T-helper 2 cell (primary cell): ENCODE data around the gene PLGLB1.
"Not testable (repeated sequence)": the region's sequence is repeated elsewhere in the genome, so short reads cannot be mapped to it uniquely, and the experiment has no call there.

Experiments used
- DNase-seq, 5 experiments: peaks; one replicate each; pipeline versions ENCODE4 v3.0.0 to v3.0.0-alpha.2; 2012 to 2022
- total RNA-seq, 2 donors: gene quantifications; one replicate each; lab custom pipeline; 2026; lab: John Stamatoyannopoulos, UW

PLGLB1 gene
- 0.31 to 1.1 reads per million in 2 donors for total RNA-seq

DNA sequence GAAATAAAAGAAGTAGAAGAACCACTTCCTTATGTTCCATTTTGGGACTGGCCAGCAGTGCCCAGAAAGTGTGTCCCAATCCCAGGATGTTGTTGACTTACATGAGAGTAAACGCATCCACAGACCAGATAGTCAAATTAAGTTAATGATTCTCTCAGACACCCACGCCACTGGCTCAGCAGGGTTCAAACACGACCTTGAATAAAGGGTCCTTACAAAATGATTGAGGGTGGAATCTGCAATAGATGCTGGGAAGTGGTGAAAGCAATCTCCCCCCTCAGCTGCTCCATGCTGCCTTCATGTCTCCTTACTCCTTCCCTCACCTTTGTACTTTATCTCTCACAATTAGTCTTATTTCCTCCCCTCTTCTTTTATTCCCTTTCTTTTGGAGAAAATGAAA lies at the start of gene PLGLB1:
PLGLB1 (minus strand) TSS at position 101 of the 400 bp plus-strand sequence; CDS start at position 40, 61 bp downstream.
- DNase-seq, result not testable (repeated sequence)

DNA sequence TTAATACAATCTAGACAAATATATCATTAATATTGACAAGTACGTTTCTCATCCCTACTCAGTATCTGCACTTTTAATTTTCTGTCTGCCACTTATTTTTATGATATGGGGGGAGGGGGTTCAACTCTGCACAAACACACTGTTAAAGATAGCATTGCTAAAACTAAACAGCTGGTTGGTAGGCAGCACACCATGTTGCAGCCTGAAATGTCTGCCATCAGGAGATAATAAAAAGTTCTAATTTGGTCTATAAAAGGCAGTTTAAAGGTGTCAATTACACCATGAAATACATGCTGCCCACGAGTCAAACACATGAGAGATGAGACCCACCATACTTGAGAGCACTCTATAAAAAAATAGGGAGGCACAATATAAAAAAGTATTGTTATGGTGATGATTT lies 42.7 kb upstream of the PLGLB1 start:
- DNase-seq, result not testable (repeated sequence)

DNA sequence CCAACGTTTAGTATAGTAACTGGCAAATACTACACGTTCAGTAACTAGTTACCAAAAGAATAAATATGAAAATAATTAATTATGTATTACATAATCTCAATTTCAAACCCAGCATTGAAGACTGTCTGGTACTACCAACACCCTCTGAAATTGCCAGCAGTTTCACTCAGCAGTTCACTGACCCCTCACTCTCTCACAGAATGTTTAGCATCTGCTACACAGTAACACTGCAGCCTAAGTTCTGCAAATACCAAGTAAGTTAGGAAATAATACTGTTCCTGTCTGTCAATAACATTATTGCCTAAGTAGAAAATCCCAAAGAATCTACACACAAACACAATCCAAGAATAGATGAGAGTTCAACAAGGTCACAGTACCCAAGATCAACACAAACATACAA lies 41.8 kb upstream of the PLGLB1 start:
- DNase-seq, result not testable (repeated sequence)

DNA sequence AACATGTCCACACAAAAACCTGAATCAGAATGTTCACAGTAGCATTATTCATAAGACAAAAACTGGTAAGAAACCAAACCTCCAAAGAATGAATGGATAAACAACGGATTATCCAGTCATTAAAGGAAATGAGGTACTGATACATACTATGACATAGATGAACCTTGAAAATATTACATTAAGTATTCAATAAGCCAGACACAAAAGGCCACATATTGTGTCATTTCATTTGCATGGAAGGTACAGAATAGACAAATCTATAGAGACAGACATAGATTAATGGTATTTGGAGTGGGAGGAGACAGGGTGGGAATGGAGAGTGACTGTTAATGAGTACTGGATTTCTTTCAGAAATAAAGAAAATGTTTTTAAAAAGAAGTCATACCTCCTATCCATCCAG lies 39.9 kb upstream of the PLGLB1 start:
- DNase-seq, result not testable (repeated sequence)

DNA sequence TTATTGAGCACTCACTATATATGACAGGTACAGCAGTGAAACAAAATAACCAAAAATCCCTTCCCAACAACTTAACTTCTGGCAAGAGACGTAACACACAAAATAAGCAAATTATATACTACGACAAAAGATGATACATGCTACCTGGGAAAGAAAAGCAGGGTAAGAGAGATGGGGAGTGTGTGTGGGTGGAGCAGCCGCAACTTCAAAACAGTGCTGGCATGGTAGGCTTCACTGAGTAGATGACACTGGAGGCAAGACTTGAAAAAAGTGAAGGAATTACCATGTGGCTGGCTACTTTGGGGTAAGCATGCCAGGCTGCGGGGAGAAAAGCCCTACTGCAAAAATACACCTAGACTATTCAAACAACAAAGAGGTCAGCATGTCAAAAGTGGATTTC lies 36.0 kb upstream of the PLGLB1 start:
- not testable (repeated sequence) for DNase-seq

DNA sequence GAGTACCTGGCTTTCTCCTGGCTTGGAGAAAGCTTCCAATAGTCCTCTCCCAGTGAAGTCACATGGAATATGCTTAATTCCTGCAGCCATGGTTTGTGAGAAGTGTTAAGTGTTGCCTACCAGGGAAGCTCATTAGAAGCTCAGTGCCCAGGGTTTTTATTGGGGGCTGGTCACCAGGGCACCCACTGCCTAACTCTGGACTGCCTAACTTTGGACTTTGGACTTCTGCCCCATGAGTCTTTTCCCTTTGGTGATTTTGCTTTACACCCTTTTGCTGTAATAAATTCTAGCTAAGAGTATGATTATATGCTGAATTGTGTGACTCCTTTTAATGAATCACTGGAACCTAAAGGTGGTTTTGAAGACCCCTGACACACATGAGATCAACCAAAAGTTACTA lies 35.2 kb upstream of the PLGLB1 start:
- not testable (repeated sequence) for DNase-seq

DNA sequence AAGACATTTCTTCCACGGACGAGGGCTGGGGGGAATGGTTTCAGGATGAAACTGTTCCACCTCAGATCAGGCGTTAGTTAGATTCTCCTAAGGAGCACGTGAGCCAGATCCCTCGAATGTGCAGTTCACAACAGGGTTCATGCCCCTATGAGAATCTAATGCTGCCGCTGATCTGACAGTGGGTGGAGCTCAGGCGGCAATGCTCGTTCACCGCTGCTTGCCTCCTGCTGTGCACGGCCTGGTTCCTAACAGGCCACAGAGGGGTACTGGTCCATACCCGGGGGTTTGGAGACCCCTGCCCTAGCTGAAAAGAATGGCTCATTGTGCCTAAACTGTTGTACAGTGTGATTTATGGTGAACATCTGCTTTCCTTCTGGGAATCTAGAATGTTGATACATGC lies 34.8 kb upstream of the PLGLB1 start:
- not testable (repeated sequence) for DNase-seq

DNA sequence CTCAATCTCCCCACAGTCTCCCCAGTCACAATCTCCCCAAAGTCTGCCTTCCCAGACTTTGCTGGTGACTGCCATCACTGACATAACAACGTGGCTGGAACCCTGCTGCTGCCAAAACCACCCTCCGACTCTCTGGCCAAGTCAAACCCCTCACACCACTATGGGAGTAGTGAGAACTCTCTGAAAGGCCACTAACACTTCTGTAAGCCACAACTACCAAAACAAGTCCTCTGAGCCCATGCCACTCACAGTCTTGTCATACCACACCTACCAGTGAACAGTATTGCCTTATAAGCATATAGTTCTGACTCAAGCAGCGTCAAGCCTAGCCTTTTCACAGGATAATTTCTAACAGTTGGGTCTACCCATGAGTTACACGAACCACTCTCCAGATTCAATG lies 32.7 kb upstream of the PLGLB1 start:
- DNase-seq, result not testable (repeated sequence)

DNA sequence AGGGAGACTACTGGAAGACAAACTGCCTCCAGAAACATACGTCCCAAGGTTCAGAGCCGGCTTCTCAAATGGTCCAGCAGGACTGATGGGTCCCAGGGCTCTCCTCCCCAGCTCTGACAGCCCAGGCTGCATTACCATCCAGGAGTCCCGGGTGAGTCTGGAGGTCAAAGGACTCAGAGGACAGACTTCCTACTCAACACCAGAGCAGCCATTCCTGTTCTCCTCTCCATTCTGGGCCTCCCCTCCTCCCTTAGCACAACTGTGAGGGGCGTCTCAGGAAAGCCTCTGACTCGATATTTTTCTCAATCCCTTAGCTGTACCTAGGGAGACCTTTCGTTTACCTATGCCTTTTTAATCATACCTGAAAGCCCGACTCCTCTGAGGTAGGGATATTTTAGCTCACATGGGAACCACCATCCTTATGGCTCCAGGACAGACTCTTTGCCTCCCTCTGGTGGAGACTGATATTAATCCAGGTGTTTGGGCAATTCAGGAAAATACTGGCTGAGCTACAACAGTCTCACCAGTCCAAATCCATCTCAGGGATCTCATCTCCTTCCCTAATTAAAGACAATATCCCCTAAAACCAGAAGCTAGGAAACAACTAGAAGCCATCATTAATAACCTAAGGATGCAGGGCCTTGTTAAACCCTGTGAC lies 19.8 kb upstream of the PLGLB1 start:
- DNase-seq, result not testable (repeated sequence)

DNA sequence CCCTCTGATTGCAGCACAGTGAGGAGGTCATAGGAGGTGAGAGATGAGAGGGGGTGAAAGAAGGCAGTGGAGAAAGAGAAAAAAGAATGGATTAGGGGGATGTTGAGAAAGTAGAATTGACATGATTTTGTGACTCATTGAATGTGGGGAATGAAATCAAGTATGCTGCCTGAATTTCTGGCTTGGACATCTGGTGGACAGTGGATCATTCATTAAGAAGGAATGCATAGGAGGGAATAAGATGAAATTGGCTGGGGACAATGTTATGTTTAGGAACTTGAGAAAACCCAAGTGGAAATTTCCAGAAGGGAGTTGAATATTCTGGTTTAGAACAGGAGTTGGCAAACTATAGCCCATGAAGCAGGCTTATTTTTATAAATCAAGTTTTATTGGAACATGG lies 7.0 kb upstream of the PLGLB1 start:
- DNase-seq, result not testable (repeated sequence)

DNA sequence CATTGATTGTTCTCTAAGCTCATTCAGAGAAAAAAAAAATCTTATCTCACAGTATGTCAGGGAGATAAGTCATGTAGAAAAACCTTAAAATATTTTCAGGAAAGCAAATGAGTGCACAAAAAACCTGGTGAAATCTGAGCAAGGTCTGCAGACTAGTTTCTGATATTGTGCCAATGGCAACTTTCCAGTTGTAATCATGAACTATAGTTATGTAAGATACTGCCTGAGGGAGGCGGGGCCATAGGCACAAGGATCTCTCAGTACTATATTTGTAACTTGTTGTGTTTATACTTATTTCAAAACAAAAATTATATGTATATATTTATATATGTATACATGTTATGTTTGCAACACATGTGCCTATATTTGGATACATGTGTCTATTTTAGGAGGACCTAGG lies 5.2 kb upstream of the PLGLB1 start:
- DNase-seq, result not testable (repeated sequence)

DNA sequence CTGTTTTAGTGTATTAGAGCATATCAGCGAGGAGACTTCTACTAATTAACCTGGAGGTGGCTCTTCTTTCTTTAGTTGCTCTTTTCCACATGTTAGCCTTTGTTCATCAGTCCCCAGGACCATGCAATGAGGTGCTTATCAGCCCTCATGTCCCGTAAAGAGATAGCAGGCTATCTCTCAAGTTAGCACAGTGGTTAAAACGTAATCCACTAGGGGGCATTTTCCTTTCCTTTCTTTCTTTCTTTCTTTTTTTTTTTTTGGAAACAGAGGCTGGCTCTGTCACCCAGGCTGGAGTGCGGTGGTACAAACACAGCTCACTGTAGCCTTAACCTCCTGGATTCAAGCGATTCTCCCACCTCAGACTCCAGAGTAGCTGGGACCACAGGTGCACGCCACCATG lies 4.3 kb upstream of the PLGLB1 start:
- not testable (repeated sequence) for DNase-seq

DNA sequence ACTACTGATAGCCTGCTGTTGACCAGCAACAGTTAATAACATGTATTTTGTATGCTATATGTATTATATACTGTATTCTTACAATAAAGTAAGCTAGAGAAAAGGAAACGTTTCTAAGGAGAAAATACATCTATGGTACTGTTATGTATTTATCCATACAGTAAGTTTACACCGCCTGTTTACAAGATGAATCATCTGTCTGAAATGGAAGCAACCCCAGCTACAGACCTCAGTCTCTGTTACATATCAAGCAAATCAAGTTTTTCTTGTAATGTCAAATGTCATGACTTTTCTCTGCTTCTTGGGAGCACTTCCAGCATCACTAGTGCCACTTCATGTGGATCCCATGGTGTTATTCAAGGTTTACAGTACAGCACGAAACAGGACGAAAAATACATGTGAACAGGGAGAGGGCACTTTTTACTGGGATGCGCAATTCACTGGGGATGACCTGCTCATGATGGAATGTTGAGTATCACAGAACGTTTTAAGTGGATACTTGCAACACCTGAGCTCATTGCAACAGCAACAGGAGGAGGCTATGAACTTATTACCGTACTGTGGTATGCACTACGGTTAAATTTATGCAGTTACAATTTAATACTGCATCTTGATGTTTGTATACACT lies 2.5 kb upstream of the PLGLB1 start:
- DNase-seq, result not testable (repeated sequence)

DNA sequence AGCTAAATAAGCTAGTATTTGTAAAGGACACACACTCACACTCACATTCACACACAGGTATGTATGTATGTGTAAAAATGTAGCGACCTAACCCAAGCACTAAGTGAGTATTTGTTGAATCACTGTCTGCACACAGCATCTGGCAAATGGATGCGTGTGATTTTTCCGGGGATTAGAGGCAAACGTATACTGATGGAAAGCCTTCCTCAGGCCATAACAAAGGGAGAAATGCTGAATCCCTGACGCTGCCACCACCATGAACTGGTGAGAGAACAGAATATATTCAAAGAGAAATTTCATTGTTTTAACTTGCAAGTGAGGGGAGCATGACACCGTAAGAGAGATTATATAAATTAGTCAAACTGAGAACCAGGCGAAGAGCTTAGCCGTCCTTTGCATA lies 601 bp downstream of the PLGLB1 start:
- DNase-seq, result not testable (repeated sequence)

DNA sequence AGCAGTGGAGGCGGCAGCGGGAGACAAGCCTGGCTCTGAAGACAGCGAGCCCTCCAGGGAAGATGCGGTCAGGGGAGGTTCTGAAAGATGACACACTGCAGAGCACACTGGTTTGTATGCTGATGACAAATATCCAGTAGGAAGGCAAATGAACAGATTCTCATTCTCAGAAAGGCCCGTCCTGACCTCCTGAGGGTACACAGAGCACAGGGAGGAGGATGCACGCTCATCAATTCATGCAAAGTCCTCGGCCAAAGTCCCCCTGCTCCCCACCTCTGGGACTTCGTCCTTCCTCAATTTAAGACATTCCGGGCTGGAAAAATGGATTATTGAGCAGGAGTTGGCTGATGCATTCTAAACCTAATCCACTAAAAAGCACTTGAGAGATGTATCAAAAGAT lies 2.6 kb downstream of the PLGLB1 start:
- not testable (repeated sequence) for DNase-seq

DNA sequence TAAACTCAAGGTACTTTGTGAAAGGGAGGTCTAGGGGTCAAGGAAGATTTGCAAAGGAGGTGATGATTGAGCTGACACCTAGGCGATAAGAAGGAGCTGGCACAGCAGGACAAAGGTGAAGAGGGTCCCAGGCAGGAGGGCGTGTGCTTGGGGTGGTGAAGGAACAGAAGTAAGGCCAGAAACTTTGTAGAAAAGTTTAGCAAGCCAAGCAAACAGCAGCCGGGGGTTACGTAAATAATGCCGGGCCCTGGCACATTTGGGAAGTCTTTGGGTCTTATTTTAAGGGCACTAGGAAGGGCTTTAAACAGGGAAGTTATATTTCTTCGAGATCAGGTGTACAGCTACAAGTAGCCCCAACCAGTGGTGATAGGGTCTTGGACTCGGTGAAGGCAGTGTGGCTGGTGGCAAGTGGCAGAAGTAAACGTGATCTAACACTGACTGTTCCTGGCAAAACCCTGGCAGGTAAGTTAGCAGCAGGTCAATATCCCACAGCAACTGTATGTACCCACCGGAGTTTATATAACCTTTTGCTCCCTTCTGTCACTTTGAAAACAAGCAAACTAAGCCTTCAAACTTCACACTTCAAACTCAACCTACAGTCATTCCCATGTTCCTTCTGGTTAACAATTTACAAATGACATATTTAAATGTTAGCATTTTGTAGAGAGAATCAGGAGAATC lies 7.0 kb downstream of the PLGLB1 start:
- not testable (repeated sequence) for DNase-seq

DNA sequence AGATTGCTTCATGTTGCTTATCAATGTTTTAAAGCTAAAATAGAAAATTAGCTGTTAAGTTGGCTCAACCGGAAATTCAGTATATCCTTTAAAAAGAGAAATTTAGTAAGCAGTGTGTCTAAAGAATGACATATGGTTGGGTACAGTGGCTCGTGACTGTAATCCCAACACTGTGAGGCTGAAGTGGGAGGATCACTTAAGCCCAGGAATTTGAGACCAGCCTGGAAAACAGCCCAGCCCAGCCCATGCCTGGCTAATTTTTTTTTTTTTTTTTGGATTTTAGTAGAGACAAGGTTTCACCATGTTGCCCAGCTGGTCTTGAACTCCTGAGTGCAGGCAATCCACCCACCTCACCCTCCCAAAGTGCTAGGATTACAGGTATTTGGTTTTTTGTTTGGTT lies 17.2 kb downstream of the PLGLB1 start:
- DNase-seq, result not testable (repeated sequence)
